ENCODE data around the gene RAB11FIP4. TPM values are rescaled to one million over a fixed set of nuclear protein-coding genes. Genes with fewer than 3 reads are reported as not detected.
A peak's percentile ranks its signal among the peaks of the same experiment; 100 is the strongest.

RAB11FIP4 gene
- total and polyA plus RNA-seq, 2 of the 8 experiments (the other 6 are each of a cell fraction or from before 2014, with no cell fraction given), result 21.7 to 53.2 TPM

DNA sequence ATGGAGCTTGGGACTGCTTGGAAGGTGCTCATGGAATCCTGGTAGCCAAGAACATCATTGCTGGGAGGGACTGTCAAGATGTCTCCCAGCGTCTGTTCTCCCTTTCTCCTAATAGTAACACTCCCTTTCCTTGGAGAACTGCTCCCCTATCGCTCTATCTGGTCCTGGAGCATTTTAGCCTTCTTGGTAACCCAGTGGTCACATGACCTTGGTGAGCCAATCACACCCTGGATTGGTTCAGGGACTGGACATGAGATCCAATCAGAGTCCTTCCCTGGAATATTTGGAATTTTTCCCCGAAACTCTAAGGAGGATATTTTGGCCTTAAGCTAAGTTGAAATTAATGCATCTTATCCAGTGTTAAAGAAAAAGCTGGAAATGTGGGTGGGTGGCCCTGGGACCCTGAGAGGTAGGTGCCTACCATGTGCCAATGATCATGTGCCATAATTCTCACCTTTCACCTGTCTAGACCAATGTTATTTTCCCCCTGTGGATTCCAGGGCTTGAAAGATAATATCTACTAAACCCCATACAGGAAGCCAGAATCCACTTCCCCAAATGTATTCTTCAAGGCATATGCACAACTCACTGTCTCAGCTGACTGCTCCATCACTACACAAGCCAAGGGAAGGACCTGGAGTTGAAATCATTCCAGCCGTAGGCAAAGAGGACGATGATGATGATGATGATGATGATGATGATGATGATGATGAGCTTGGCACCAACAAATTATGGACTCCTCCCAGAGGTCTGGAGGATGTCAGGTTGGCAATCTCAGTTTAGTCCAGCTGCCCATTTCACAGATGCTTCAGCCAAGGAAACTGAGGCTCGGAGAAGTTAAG is 193.2 kb downstream of the RAB11FIP4 start:
- no peaks in the 10 kb centered on the region for H3K23me2 ChIP-seq (ENCODE audit: low read depth, low read length)
- FAIRE-seq, result no peak
- POLR2A ChIA-PET (ENCODE audit: partially characterized antibody), result no interaction called here

More for the DNA sequence above, 193.2 kb downstream of the RAB11FIP4 start:
- Histone ChIP-seq H3K79me1 (ENCODE audit: low read depth, low read length) (no peaks in the 10 kb centered on the region), H3K23ac (ENCODE audit: insufficient read length) (no peak overlapping the region), H2BK20ac (ENCODE audit: low read length) (no peak overlapping the region), H3K36me3 (ENCODE audit: control insufficient read depth in 2 of 4, insufficient read depth in 4 of 4, low read length in 3 of 4) (no peaks in the 10 kb centered on the region), H3K4me2 (ENCODE audit: insufficient read depth in 1 of 2, low read depth in 2 of 2, low read length in 2 of 2) (no peak overlapping the region), H3K9me3 (ENCODE audit: insufficient read depth in 2 of 2, low read depth in 1 of 2, low read length in 1 of 2) (no peaks in the 10 kb centered on the region), H4K91ac (replicated peaks; ENCODE audit: insufficient read length, low read length) (no peak overlapping the region), H3K4me1 (replicated peaks in 1 of 4; ENCODE audit: control insufficient read depth in 3 of 4, insufficient read depth in 4 of 4, low read length in 3 of 4) (no peaks in the 10 kb centered on the region), H3K4me3 (ENCODE audit: extremely low read depth in 1 of 4, insufficient read depth in 2 of 4, low read depth in 3 of 4, low read length in 4 of 4) (no peak overlapping the region), H3K4ac (replicated peaks; ENCODE audit: insufficient read length, low read depth, low read length) (no peak overlapping the region), H4K20me1 (replicated peaks in 1 of 2; ENCODE audit: control insufficient read depth in 1 of 2, insufficient read depth in 2 of 2, low read length in 2 of 2) (no peaks in the 10 kb centered on the region), H3K79me2 (ENCODE audit: control insufficient read depth in 1 of 2, insufficient read depth in 2 of 2, low read length in 2 of 2) (no peaks in the 10 kb centered on the region), H2AFZ (ENCODE audit: low read length) (no peak overlapping the region), H4K8ac (ENCODE audit: extremely low read depth, insufficient read depth, low read length) (no peak overlapping the region), H3K18ac (ENCODE audit: extremely low read depth, low read length) (no peak overlapping the region), H3K56ac (replicated peaks; ENCODE audit: insufficient read length, low read depth, low read length) (no peak overlapping the region), H2BK5ac (ENCODE audit: low read depth, low read length) (no peak overlapping the region), H2BK15ac (ENCODE audit: low read length) (no peak overlapping the region), H3K27ac (ENCODE audit: low read depth, low read length) (no peak overlapping the region), H2AK5ac (ENCODE audit: low read depth, low read length) (no peak overlapping the region), H3K27me3 (replicated peaks in 1 of 4; ENCODE audit: control insufficient read depth in 3 of 4, extremely low read depth in 1 of 4, insufficient read depth in 3 of 4, low read length in 3 of 4) (no peaks in the 10 kb centered on the region), H3K14ac (ENCODE audit: insufficient read length) (no peak overlapping the region), H3K9ac (replicated peaks in 1 of 4; ENCODE audit: extremely low read depth in 1 of 4, low read depth in 3 of 4, low read length in 3 of 4) (no peak overlapping the region), H2BK12ac (ENCODE audit: low read depth, low read length) (no peak overlapping the region), H4K5ac (ENCODE audit: insufficient read length, low read depth, low read length) (no peak overlapping the region), H2BK120ac (replicated peaks; ENCODE audit: low read depth, low read length) (no peak overlapping the region)
- 80% methylated on average over 6 of the region's 6 CpGs; no CpG with 5 or more reads in 1 of the 2 experiments for WGBS, 2 experiments (ENCODE audit: extremely low coverage in 1 of 2, insufficient coverage in 1 of 2, insufficient read length in 1 of 2, insufficient replicate concordance in 2 of 2, low coverage in 1 of 2, low lambda C conversion rate in 2 of 2, missing lambda C conversion rate in 1 of 2)
- TF ChIP-seq, protein P1, sequence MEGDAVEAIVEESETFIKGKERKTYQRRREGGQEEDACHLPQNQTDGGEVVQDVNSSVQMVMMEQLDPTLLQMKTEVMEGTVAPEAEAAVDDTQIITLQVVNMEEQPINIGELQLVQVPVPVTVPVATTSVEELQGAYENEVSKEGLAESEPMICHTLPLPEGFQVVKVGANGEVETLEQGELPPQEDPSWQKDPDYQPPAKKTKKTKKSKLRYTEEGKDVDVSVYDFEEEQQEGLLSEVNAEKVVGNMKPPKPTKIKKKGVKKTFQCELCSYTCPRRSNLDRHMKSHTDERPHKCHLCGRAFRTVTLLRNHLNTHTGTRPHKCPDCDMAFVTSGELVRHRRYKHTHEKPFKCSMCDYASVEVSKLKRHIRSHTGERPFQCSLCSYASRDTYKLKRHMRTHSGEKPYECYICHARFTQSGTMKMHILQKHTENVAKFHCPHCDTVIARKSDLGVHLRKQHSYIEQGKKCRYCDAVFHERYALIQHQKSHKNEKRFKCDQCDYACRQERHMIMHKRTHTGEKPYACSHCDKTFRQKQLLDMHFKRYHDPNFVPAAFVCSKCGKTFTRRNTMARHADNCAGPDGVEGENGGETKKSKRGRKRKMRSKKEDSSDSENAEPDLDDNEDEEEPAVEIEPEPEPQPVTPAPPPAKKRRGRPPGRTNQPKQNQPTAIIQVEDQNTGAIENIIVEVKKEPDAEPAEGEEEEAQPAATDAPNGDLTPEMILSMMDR (IDR thresholded peaks at IDR 0.05; ENCODE audit: control extremely low read depth in 1 of 3, insufficient read depth in 1 of 3, low read depth in 1 of 3, low read length in 3 of 3), result no peak
- 0 out of 2 replicates have a peak, but pooled peaks have one; percentile 36 for TF ChIP-seq USF2 (IDR thresholded peaks at IDR 0.05; ENCODE audit: low read length)
- no peak for DNase-seq (ENCODE audit: low read depth in 1 of 2, low spot score in 2 of 2)
- CTCF ChIA-PET (ENCODE audit: partially characterized antibody), result interaction anchor here (0.9 to 1.1 kb wide), 2 partner anchors 23 to 258 kb away, joined by 3 read pairs; no protein-coding TSS in a partner anchor
